Stimulated activated CD8-positive, alpha-beta memory T cell treated with anti-CD3 and anti-CD28 coated beads, Interleukin-4, amount 100 ng/mL, for 24 hours (primary cell): ENCODE results near the gene PLAAT2.

Experiments used
- DNase-seq: peaks from one replicate; pipeline ENCODE4 v3.0.0-alpha.2; 2020; ENCODE audit warnings: low read depth

PLAAT2 gene

GRCh38 chr11:63518548-63518947, 44.6 kb downstream of the PLAAT2 start:
- DNase-seq, result no peak

DNA sequence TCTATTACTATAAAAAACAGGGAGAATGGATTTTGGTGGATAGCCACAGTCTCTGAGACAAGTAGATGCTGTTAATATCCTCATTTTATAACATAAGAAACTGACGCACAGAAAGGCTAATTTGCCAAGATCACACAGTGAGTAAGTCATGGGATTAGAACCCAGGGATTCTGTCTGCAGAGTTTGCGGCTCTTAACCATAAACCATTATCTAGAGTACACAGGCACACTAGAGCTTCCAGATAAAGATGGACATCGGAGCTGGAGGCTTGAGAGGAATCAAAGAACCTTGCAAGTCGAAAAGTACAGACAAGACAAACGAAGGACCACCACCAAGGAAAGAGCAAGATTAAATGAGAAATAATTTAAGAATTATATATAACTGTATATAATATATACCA, 46.0 kb downstream of the PLAAT2 start:
- DNase-seq, result no peak

DNA sequence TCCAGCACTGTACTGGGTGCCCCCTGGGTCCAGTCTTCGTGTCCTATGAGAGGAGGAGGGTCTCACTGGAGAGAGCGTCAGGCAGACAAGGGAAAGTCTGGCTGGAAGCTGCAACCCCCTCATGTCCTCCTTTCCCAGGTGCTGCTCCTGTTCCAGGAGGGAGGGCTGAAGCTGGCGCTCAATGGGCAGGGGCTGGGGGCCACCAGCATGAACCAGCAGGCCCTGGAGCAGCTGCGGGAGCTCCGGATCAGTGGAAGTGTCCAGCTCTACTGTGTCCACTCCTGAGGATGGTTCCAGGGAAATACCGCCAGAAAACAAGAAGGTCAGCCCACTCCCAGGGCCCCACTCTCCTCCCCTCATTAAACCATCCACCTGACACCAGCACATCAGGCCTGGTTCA, 47.1 kb downstream of the PLAAT2 start:
- DNase-seq, result no peak

DNA sequence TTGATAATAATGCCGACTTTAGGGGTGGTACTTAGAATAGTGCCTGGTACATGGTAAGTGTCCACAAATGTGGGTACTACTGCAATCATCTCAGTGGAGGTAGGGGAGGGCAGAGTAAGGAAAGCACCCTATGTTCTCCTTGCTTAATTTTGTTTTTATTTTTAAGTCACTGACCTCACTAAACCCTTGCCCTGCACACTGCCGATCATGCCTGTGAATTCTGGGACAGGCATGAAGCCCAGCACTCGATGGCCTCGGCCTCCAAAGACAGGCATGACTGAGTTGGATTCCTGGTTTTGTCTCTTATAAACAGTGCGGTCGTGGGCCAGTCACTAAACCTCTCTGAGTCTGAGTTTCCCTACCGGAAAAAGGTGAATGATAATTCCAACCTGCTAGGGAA, 50.4 kb downstream of the PLAAT2 start:
- DNase-seq, result no peak

GRCh38 chr11:63511048-63511748, 52.0 kb downstream of the PLAAT2 start:
- no peak for DNase-seq

GRCh38 chr11:63510360-63511047, 52.7 kb downstream of the PLAAT2 start:
- DNase-seq, result no peak

DNA sequence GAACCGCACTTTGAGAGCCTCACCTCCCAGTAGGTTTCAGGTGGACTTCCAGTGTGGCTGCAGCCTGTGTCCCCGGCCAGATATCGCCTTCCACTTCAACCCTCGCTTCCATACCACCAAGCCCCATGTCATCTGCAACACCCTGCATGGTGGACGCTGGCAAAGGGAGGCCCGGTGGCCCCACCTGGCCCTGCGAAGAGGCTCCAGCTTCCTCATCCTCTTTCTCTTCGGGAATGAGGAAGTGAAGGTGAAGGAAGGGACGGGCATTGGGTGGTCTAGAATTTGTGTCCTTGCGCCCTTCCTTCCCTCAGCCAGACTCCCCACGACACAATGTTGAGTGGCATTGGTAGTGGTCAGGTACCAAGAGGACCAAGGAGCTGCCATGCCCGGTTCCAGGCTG, 54.4 kb downstream of the PLAAT2 start:
- no peak for DNase-seq

DNA sequence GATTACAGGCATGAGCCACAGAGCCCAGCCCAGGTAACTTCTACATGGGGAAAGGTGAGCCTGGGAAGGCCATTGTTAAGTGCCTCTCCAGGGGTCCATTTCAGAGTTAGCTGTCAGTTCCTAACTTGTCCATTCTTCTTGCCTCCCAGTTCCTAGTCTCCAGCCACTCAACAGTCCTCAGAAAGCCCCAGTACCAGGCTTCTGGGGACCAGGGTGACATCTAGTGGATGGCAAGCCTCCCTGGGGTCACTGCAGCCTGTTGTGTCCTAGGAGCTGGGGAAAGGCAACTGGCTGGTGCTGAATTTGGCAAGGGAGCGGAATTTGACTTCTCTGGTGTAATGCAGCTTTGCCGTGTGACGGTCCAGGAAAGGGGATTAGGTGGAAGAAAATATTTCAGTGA, 55.2 kb downstream of the PLAAT2 start:
- DNase-seq, result no peak

DNA sequence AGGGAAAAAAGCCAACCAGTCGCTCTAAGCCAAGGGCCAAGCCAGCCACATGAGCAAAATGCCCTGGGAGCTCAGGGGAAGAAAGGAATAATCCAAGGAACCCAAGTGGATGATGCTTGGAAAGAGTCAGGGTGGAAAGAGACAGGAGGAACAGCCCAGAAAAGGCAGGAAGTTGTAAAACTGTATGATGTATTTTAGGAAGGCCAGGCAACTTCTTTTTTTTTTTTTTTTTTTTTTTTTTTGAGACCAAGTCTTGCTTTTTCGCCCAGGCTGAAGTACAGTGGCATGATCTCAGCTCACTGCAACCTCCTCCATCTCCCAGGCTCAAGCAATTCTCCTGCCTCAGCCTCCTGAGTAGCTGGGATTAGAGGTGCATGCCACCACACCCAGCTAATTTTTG, 55.7 kb downstream of the PLAAT2 start:
- no peak for DNase-seq

DNA sequence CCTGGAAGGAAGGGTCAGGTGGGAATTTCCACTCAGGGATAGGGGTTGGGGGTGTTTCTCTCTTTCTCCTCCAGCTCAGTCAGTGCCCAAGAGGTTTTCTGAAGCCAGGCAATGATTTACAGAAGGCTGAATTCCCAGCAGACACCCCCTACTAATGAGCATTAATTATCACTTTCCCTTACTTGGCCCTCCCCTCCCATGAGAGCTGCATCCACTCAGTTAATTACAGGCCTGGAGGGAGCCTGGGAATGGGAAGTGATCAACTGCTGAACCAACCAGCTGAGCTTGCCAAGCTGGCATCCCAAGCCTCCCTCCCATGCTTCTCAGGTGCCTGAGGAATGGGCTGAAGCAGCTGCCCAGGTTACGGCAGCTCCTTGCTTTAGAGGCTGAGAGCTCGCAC, 56.3 kb downstream of the PLAAT2 start:
- DNase-seq, result no peak

DNA sequence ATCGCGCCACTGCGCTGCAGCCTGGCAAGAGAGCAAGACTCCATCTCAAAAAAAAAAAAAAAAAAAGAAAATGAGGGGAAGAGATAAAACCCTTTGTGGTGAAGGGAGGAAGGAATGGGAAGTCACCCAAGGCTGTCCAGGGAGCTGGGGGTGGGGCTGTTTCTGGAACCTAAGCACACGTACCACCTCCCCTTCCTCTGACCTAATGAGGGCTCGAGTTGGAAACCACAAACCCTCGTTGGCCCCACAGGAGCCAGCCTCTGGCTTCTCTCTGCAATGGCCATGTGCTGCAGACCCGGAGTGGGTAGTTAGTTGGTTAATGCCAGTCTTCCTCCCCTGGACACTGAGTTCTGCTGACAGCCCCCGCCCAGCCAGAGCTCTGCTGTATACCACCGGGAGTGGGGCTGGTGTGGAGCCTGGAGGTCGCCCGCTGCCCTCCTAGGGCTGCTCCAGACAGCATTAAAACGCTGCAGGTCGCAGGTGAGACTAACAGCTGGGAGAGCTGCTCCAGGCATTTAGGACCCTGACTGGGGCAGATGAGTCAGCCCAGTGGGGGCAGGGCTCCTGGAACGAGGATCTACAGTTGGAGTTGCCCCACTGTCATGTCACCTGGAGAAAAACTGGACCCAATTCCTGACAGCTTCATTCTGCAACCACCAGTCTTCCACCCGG, 57.2 kb downstream of the PLAAT2 start, which contains the start of gene LGALS12:
Gene LGALS12 (plus strand): TSS at position 228 of the 672 bp plus-strand sequence. CDS start 375 bp downstream, at position 603.
- DNase-seq, result no peak

DNA sequence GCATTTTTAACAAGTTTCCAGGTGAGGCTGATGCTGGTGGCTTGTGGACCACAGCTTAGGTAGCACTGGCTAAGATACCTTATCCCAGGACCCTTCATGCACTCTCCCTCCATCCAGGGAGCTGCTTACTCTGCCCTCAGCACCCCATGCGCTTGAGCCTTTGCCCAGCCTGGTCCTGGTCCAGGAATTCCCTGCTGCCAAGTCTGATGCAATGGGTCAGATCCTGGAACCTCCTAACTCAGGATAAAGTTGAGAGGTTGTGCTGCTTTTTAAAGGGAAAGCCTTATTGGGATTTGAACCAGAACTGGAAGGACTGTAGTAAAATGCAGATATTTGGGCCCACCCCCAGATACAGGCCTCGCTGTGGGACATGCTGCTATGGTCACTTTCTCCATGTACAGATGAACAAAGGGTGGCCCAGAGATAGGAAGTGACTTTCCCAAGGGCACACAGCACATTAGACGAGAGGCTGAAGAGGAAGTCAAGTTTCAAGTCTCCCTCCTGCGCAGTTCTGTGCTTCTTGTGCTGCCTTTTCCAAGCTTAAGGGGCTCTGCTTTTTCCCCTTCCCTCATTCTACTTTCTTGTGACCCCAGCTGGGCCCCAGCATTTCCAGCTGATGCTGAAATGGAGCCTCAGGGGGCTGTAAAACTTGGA, 58.1 kb downstream of the PLAAT2 start:
- DNase-seq, result no peak

GRCh38 chr11:63504054-63504453, 59.1 kb downstream of the PLAAT2 start:
- DNase-seq, result no peak

DNA sequence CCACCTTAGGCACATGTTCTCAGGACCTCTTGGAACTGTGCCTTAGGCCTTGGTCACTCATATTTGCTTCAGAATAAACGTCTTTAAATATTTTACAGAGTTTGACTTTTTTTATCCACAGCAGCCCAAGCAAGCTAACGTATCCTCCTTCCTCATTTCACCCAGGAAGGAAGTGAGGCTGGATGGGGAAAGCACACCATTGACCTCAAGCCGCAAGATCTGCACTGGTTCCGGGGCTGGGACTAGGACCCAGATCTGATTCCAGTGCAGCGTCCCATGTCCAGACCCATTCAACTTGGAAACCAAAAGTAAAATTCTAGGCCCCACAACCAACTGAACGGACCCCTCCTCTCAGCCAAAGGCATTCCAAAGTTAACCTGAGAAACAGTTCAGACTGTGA, 59.7 kb downstream of the PLAAT2 start:
- no peak for DNase-seq
